ENCODE data around the gene TMBIM4. TPM values are rescaled to one million over a fixed set of nuclear protein-coding genes. Genes with fewer than 3 reads are reported as not detected.

TMBIM4 gene
- total and polyA plus RNA-seq, 10 of the 15 experiments (the other 5 are each of a cell fraction or from before 2014, with no cell fraction given): 38.8 to 341 (median 82.8) TPM

DNA sequence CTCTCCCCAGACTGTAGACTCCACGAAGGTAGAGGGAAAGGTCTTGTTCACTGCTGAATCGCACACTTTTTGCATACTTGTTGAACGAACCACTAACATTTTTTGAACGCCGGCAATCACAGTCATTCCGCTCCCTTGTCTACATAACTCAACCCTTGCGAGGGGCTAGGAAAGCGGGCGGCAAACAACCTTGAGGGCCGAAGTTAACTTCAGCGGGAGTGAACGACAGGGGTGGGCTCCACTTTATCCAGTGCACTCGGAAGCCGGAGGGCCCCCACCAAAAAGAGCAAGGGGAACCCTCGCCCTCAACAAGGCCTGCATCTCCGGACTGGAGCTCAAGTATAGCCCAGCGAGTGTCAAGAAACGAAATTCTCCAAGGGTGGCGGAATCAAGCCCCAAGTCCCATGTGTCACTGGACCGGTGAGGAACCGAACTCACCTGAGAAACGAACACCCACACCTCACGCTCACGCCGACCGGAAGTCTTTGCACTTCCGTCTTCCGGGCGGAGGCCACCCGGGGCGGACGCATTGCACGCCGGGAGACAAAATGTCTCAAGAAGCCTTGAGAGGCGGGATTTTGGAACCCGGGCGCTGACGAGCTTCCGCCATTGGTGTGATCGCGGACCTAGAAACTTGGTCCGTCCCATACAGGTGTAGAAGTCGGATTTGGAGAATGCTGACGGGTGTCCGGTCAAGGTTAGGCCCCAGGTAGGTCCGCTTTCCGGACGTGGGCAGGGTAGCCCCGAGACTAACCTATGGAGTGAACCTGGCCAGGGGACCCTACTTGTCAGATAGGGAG, 39.3 kb downstream of the TMBIM4 start, which contains the start of gene LLPH (continued):
- peak; percentile 57; the same call in 1 of the 2 replicates for TF ChIP-seq CBX5 (IDR thresholded peaks at IDR 0.05; ENCODE audit: low read depth)
- 0 out of 4 replicates have a peak, but pooled peaks of 1 of the 2 experiments have one; percentile 24 for TF ChIP-seq EP300 (IDR thresholded peaks at IDR 0.05; ENCODE audit: borderline replicate concordance in 1 of 2, control insufficient read depth in 1 of 2, low read depth in 2 of 2, low read length in 2 of 2)
- TF ChIP-seq CREM (IDR thresholded peaks at IDR 0.05; ENCODE audit: low read depth): peak; percentile 61
- TF ChIP-seq GABPA (IDR thresholded peaks at IDR 0.05; ENCODE audit: low read depth): peak; percentile 96
- TF ChIP-seq, protein P1, sequence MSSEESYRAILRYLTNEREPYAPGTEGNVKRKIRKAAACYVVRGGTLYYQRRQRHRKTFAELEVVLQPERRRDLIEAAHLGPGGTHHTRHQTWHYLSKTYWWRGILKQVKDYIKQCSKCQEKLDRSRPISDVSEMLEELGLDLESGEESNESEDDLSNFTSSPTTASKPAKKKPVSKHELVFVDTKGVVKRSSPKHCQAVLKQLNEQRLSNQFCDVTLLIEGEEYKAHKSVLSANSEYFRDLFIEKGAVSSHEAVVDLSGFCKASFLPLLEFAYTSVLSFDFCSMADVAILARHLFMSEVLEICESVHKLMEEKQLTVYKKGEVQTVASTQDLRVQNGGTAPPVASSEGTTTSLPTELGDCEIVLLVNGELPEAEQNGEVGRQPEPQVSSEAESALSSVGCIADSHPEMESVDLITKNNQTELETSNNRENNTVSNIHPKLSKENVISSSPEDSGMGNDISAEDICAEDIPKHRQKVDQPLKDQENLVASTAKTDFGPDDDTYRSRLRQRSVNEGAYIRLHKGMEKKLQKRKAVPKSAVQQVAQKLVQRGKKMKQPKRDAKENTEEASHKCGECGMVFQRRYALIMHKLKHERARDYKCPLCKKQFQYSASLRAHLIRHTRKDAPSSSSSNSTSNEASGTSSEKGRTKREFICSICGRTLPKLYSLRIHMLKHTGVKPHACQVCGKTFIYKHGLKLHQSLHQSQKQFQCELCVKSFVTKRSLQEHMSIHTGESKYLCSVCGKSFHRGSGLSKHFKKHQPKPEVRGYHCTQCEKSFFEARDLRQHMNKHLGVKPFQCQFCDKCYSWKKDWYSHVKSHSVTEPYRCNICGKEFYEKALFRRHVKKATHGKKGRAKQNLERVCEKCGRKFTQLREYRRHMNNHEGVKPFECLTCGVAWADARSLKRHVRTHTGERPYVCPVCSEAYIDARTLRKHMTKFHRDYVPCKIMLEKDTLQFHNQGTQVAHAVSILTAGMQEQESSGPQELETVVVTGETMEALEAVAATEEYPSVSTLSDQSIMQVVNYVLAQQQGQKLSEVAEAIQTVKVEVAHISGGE (CRISPR knock-in tag; IDR thresholded peaks at IDR 0.05): no peak
- TF ChIP-seq USF1 (IDR thresholded peaks at IDR 0.05; ENCODE audit: borderline replicate concordance, extremely low read length, insufficient read depth, low read depth, low read length): no peak
- peak; percentile 93 for TF ChIP-seq YY1 (IDR thresholded peaks at IDR 0.05; ENCODE audit: low read depth, low read length)
- no peak for TF ChIP-seq CUX1 (IDR thresholded peaks at IDR 0.05; ENCODE audit: insufficient replicate concordance, low read depth, low read length)
- TF ChIP-seq SP1 (IDR thresholded peaks at IDR 0.05; ENCODE audit: low read depth, low read length): peak; percentile 16
- peak; percentile 14 for TF ChIP-seq SMAD1 (IDR thresholded peaks at IDR 0.05; ENCODE audit: low read depth, partially characterized antibody)
- peak; percentile 87 for TF ChIP-seq SMAD5 (IDR thresholded peaks at IDR 0.05; ENCODE audit: low read depth)
- TF ChIP-seq SPI1 (IDR thresholded peaks at IDR 0.05; ENCODE audit: borderline replicate concordance, insufficient read depth, low read depth, low read length): peak; percentile 74
- no peak for TF ChIP-seq ETV6 (conservative IDR thresholded peaks at IDR 0.05 in 1 of 2, IDR thresholded peaks at IDR 0.05 in 1 of 2; ENCODE audit: borderline replicate concordance in 1 of 2, low read depth in 1 of 2)
- TF ChIP-seq RAD21 (IDR thresholded peaks at IDR 0.05; ENCODE audit: insufficient read depth, low read depth, low read length): no peak
- TF ChIP-seq HSF1 (IDR thresholded peaks at IDR 0.05; ENCODE audit: low read depth, low read length): no peak
- TF ChIP-seq, protein P2, sequence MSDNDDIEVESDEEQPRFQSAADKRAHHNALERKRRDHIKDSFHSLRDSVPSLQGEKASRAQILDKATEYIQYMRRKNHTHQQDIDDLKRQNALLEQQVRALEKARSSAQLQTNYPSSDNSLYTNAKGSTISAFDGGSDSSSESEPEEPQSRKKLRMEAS (IDR thresholded peaks at IDR 0.05; ENCODE audit: low read depth, low read length): peak; percentile 53

Data from GM12878 (cell line).